ENCODE results near the gene CHD6. TPM values are rescaled to one million over a fixed set of nuclear protein-coding genes. Genes with fewer than 3 reads are reported as not detected.

Gene CHD6
- total and polyA plus RNA-seq, 11 donors, result 6.5 to 52.8 (median 38.9) TPM

DNA sequence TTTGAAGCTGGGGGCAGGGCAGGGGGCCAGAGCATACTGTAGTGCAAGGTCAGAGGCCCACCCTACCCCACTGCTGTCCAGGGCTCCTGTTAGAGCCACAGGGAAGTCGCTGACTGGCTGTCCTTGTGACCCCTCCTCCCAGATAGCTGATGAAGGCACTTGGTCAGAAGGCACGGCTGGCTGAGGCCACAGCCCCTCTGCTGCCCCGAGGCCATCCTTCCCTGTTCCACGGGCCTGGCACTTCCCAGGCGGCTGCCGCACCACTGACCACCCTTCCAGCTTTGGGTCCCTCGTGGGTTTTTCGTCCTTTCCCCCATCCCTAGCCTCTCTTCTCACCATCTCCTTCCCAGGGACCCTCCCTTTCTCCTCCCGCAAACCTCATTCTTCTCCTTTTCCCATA is 242.3 kb downstream of the CHD6 start:
- WGBS, 4 donors, result 81 to 89% (median 86%) methylated on average over 9 of the region's 9 CpGs
- H3K27me3 ChIP-seq, result no peaks in the 10 kb centered on the region
- H3K4me1 ChIP-seq, result no peaks in the 10 kb centered on the region
- H3K4me3 ChIP-seq, result no peak overlapping the region
- H3K27ac ChIP-seq, result no peak overlapping the region
- TF ChIP-seq, protein P1, sequence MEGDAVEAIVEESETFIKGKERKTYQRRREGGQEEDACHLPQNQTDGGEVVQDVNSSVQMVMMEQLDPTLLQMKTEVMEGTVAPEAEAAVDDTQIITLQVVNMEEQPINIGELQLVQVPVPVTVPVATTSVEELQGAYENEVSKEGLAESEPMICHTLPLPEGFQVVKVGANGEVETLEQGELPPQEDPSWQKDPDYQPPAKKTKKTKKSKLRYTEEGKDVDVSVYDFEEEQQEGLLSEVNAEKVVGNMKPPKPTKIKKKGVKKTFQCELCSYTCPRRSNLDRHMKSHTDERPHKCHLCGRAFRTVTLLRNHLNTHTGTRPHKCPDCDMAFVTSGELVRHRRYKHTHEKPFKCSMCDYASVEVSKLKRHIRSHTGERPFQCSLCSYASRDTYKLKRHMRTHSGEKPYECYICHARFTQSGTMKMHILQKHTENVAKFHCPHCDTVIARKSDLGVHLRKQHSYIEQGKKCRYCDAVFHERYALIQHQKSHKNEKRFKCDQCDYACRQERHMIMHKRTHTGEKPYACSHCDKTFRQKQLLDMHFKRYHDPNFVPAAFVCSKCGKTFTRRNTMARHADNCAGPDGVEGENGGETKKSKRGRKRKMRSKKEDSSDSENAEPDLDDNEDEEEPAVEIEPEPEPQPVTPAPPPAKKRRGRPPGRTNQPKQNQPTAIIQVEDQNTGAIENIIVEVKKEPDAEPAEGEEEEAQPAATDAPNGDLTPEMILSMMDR (IDR thresholded peaks at IDR 0.05), result no peak
- TF ChIP-seq POLR2A (IDR thresholded peaks at IDR 0.05), result no peak
- intact Hi-C loops (cut with DNase I), result no loop called here
- ATAC-seq (no peak), DNase-seq (no peak)
- H3K36me3 ChIP-seq, result no peaks in the 10 kb centered on the region
- peaks cover 0 to 4% (median 0%) of the 10 kb centered on the region in 12 donors for H3K9me3 ChIP-seq

DNA sequence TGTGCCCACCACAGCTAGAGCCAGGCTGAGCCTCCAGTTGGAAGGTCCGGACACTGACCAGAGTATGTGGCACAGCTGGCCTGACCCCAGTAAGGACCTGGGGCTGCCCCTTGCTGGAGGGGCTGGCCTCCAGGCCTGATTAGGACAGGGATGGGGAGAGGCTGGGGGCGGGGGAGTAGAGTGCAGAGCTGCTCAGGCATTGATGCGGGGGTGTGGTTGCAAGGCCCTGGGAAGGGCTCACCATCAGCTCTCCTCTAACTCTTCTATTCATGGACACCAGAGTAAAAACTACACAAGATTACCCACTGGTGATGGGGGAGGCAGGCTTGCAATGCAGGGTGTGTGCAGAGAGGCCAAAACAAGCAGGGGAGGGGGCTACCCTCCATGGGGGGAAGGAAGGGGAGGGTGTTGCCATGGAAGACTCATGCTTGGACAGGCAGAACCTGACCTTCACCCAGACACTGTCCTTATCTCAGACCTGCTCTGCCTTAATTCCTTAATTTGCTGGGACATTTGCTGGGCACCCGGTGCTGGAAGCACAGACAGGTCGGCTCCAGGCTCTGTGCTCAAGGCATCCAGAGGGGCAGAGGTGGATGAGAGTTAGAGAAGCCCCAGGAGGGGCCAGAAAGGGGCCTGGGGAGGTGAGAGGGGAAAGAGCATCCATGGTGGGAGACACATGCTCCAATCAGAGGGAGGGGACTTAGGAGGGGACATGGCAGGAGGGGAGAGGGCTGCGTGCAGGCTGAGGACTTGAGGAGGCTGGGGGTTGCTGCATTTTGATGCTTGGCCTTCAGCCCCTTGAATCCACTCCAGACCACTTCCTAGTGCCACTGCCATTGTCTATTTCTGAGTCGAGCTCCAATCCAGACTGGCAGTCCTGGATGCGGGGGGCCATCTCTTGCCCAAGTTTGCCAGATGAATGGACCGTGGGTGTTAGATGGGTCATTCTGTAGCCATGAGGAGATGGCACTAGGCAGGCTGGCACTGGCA is 244.0 kb downstream of the CHD6 start:
- intact Hi-C loops (cut with DNase I), result no loop called here
- H3K27ac ChIP-seq, result no peak overlapping the region
- 86 to 93% (median 88%) methylated on average over 6 to 9 of the region's 9 CpGs for WGBS, 4 donors

DNA sequence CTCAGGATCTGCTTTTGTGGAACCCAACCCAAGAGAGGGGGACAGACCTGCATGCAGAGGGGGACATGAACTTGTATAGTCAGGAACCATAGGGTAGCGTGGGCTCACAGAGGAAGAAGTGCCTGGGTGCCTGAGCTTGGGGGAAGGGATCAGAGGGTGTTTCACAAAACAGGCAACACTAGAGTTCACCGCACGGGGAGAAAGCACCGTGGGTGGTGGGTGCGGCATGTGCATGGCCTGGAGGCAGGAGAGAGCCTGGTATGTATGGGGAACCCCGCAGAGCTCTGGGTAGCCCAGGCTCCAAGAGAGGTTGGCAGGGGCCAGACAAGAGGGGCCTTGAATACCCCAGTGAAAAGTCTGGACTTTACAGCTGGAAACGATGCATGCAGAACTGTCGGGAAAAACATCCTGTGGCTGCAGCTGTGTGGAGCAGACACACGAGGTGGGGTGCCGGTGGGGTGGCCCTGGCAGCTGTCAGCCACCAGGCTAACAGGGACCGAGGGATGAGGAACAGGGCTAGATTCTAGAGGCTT is 244.9 kb downstream of the CHD6 start:
- WGBS, 4 donors, result 79 to 88% (median 82%) methylated on average over 11 of the region's 11 CpGs
- ATAC-seq (no peak), DNase-seq (peak in 1 of 5 donors; percentile 18)
- Histone ChIP-seq H3K4me3 (no peak overlapping the region), H3K9me3 (peaks cover 0 to 4% (median 0%) of the 10 kb centered on the region in 12 donors), H3K27ac (no peak overlapping the region), H3K36me3 (no peaks in the 10 kb centered on the region), H3K4me1 (no peaks in the 10 kb centered on the region), H3K27me3 (peaks cover 0 to 3% (median 0%) of the 10 kb centered on the region in 9 donors)
- intact Hi-C loops (cut with DNase I), result no loop called here
- TF ChIP-seq POLR2A (IDR thresholded peaks at IDR 0.05), result no peak
- TF ChIP-seq, protein P1 (IDR thresholded peaks at IDR 0.05), result no peak

More for the DNA sequence above, 244.0 kb downstream of the CHD6 start:
- peaks cover 0 to 4% (median 0%) of the 10 kb centered on the region in 12 donors for H3K9me3 ChIP-seq
- peak in 1 of 4 donors; percentile 9 for ATAC-seq
- DNase-seq, result peak in 1 of 5 donors; percentile 27
- TF ChIP-seq POLR2A (IDR thresholded peaks at IDR 0.05), result no peak
- TF ChIP-seq, protein P1 (IDR thresholded peaks at IDR 0.05), result no peak
- no peak overlapping the region for H3K4me3 ChIP-seq
- H3K27me3 ChIP-seq, result no peaks in the 10 kb centered on the region
- H3K4me1 ChIP-seq, result no peaks in the 10 kb centered on the region
- H3K36me3 ChIP-seq, result no peaks in the 10 kb centered on the region

DNA sequence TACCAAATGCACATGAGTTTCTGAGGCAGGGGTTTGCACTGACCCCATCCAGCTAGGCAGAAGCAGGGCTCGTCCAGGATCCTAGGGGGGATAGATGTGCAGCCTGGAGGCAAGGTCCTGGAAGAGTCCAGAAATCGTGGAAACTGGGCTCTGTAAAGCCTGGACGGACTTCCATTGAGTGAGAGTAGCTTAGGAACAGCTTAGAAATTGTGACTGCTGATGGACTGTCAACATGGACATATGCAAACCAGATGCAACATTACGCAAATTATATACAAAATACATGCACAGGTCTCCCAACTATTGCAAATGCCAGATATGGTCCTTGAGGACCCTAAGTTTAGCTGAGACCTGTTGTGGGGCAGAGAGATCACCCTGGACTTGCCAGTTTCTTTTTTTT is 246.8 kb downstream of the CHD6 start:
- ATAC-seq (no peak), DNase-seq (no peak)
- 91 to 98% (median 95%) methylated on average over 4 of the region's 4 CpGs for WGBS, 4 donors
- peaks cover 0 to 4% (median 0%) of the 10 kb centered on the region in 12 donors for H3K9me3 ChIP-seq
- peaks cover 0 to 7% (median 0%) of the 10 kb centered on the region in 12 donors for H3K4me1 ChIP-seq
- intact Hi-C loops (cut with DNase I), result no loop called here
- H3K27me3 ChIP-seq, result peaks cover 0 to 15% (median 0%) of the 10 kb centered on the region in 9 donors
- no peaks in the 10 kb centered on the region for H3K36me3 ChIP-seq
- no peak overlapping the region for H3K4me3 ChIP-seq
- H3K27ac ChIP-seq, result no peak overlapping the region
- TF ChIP-seq, protein P1 (IDR thresholded peaks at IDR 0.05), result no peak

All from heart left ventricle (tissue), 16 donors.